Midbrain (tissue), 1 donor: ENCODE results near the gene PIK3CG.

Source experiments
- DNase-seq: peaks from one replicate; lab custom pipeline; 2025; lab: John Stamatoyannopoulos, UW

The PIK3CG gene

GRCh38 chr7:106858618-106859532 lies 6.2 kb upstream of the PIK3CG start:
- no peak for DNase-seq

GRCh38 chr7:106862317-106863089 lies 2.6 kb upstream of the PIK3CG start:
- DNase-seq, result no peak

- no peak for DNase-seq
Measured at GRCh38 chr7:106863274-106863997, 1.6 kb upstream of the PIK3CG start.

GRCh38 chr7:106864298-106865081 lies 592 bp upstream of the PIK3CG start:
- no peak for DNase-seq

- DNase-seq, result no peak
Measured at GRCh38 chr7:106866298-106867281, 1.5 kb downstream of the PIK3CG start.

- DNase-seq, result no peak
Measured at GRCh38 chr7:106867641-106868351, 2.7 kb downstream of the PIK3CG start.

GRCh38 chr7:106868364-106868763 lies 3.3 kb downstream of the PIK3CG start:
- DNase-seq, result no peak

GRCh38 chr7:106869954-106870353 lies 4.9 kb downstream of the PIK3CG start:
- DNase-seq, result no peak

GRCh38 chr7:106870528-106870927 lies 5.4 kb downstream of the PIK3CG start:
- no peak for DNase-seq

- no peak for DNase-seq
Measured at GRCh38 chr7:106870983-106871410, 5.9 kb downstream of the PIK3CG start.

GRCh38 chr7:106871793-106872571 lies 6.9 kb downstream of the PIK3CG start:
- DNase-seq, result no peak

- DNase-seq, result no peak
Measured at GRCh38 chr7:106872763-106873162, 7.7 kb downstream of the PIK3CG start.

- DNase-seq, result no peak
Measured at GRCh38 chr7:106874076-106874475, 9.0 kb downstream of the PIK3CG start.

- DNase-seq, result no peak
Measured at GRCh38 chr7:106875508-106875907, 10.4 kb downstream of the PIK3CG start.

GRCh38 chr7:106878748-106879439 lies 13.8 kb downstream of the PIK3CG start:
- no peak for DNase-seq

GRCh38 chr7:106881984-106882383 lies 16.9 kb downstream of the PIK3CG start:
- no peak for DNase-seq

GRCh38 chr7:106883456-106884026 lies 18.5 kb downstream of the PIK3CG start:
- DNase-seq, result no peak

- DNase-seq, result no peak
Measured at GRCh38 chr7:106885652-106886051, 20.6 kb downstream of the PIK3CG start.
